ENCODE measurements around the gene ZNF385D. TPM values are rescaled to one million over a fixed set of nuclear protein-coding genes. Genes with fewer than 3 reads are reported as not detected.

Gene ZNF385D
- total RNA-seq, 1 donor from 2014 or later, result 0.43 TPM

DNA sequence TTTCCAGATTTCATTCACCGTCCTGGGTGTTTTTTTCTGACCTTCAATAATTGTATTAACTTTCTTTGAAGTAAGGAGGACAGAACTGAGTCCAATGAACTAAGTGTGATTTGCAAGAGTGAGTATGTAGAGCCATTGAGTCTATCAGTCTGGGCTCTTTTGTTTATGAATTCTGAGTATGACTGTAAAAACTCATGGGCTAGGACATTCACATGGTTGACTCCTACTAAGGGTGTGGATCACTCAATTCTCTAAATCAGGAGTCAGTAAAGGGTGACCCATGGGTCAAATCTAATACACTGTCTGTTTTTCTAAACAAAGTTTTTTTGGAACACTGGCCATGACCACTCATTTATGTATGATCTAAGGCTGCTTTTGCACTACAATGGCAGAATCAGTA, 269.0 kb downstream of the ZNF385D start:
- no peak for DNase-seq (ENCODE audit: extremely low spot score, unreplicated experiment)
- H3K27ac Mint-ChIP-seq (ENCODE audit: unreplicated experiment), result no peak overlapping the region
- H3K4me3 Mint-ChIP-seq (ENCODE audit: unreplicated experiment), result no peak overlapping the region
- no peaks in the 10 kb centered on the region for H3K9me3 Mint-ChIP-seq (ENCODE audit: unreplicated experiment)
- H3K4me1 Mint-ChIP-seq (ENCODE audit: unreplicated experiment), result peaks cover 7% of the 10 kb centered on the region
- H3K36me3 Mint-ChIP-seq (ENCODE audit: unreplicated experiment), result no peaks in the 10 kb centered on the region
- TF ChIP-seq, protein P1, sequence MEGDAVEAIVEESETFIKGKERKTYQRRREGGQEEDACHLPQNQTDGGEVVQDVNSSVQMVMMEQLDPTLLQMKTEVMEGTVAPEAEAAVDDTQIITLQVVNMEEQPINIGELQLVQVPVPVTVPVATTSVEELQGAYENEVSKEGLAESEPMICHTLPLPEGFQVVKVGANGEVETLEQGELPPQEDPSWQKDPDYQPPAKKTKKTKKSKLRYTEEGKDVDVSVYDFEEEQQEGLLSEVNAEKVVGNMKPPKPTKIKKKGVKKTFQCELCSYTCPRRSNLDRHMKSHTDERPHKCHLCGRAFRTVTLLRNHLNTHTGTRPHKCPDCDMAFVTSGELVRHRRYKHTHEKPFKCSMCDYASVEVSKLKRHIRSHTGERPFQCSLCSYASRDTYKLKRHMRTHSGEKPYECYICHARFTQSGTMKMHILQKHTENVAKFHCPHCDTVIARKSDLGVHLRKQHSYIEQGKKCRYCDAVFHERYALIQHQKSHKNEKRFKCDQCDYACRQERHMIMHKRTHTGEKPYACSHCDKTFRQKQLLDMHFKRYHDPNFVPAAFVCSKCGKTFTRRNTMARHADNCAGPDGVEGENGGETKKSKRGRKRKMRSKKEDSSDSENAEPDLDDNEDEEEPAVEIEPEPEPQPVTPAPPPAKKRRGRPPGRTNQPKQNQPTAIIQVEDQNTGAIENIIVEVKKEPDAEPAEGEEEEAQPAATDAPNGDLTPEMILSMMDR (IDR thresholded peaks at IDR 0.05), result no peak
- H3K27me3 Mint-ChIP-seq (ENCODE audit: unreplicated experiment), result peaks cover 3% of the 10 kb centered on the region

DNA sequence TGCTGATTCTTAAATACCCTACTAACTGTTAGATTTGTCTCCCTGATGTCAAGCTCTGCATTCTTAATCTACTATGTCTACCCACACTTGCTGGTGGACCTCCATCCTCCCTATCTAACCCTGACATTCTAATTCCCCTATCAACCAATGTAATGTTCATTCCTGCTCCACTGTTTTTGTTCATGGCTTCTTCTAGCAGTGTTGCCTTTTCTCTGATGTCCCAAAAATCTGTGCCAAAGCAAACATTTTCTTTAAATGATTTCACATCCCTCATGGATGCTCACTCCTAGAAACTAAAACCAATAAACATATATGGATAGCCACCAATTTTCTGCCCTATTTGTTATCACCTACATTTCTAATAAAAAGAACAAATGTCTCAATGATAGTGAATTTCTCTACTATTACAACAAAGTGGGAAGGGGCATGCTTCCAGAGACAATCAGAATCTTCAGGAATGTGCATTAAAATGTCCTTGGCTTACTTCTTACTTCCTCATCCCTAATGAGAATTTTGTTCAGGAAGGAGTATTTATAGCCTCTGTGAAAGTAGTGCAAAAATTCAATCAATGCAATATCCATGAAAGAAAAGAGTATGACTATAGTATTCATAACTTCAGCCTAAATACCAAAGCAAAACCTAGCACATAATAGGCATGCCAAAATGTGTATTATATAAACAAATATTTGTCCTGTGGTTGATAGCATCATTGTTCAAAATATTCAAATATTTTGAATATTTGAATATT, 273.3 kb downstream of the ZNF385D start:
- Mint-ChIP-seq H3K27me3 (ENCODE audit: unreplicated experiment) (no peaks in the 10 kb centered on the region), H3K27ac (ENCODE audit: unreplicated experiment) (no peak overlapping the region), H3K4me1 (ENCODE audit: unreplicated experiment) (peaks cover 7% of the 10 kb centered on the region), H3K4me3 (ENCODE audit: unreplicated experiment) (no peak overlapping the region), H3K36me3 (ENCODE audit: unreplicated experiment) (no peaks in the 10 kb centered on the region), H3K9me3 (ENCODE audit: unreplicated experiment) (no peaks in the 10 kb centered on the region)
- TF ChIP-seq, protein P1 (IDR thresholded peaks at IDR 0.05), result no peak
- no peak for DNase-seq (ENCODE audit: extremely low spot score, unreplicated experiment)

DNA sequence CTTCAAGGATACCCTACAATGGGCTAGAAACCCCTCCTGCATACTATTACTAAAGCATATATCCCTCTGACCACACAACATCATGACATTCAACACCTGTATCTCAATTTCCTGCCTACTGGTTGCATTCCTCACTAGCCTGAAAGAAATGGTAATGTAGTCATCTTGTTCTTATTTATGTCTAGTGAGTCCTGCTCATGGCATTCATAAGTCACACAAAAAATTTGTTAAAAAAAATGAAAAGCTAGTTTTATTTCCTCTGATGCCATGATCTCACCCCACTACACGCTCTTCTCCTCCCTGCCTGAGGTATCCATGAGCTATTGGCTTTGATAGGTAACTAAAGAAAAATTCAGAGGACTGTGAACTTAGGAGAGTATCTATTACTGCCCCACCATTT, 284.5 kb downstream of the ZNF385D start:
- no peak for DNase-seq (ENCODE audit: extremely low spot score, unreplicated experiment)
- no peak overlapping the region for H3K27ac Mint-ChIP-seq (ENCODE audit: unreplicated experiment)
- no peak overlapping the region for H3K4me3 Mint-ChIP-seq (ENCODE audit: unreplicated experiment)
- H3K36me3 Mint-ChIP-seq (ENCODE audit: unreplicated experiment), result no peaks in the 10 kb centered on the region
- H3K4me1 Mint-ChIP-seq (ENCODE audit: unreplicated experiment), result no peaks in the 10 kb centered on the region
- H3K27me3 Mint-ChIP-seq (ENCODE audit: unreplicated experiment), result no peaks in the 10 kb centered on the region
- H3K9me3 Mint-ChIP-seq (ENCODE audit: unreplicated experiment), result no peaks in the 10 kb centered on the region
- TF ChIP-seq, protein P1 (IDR thresholded peaks at IDR 0.05), result no peak

DNA sequence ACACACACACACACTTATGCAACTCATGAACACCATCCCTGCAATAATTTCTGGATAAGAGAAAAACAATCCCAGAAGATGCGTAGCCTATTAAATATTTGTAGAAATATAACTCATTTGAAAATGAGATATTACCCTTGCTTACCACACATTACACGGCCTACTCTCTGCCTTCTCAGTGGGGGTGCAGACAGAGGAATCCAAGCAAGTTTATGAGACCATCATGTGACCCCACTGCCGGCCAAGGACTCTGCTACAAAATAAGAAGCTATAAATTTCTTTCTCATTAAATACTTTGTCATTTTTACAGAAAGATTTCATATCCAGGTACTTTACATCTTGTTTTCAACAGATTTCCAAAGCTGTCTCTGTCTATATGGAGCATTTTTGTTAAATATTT, 286.3 kb downstream of the ZNF385D start:
- TF ChIP-seq, protein P1 (IDR thresholded peaks at IDR 0.05), result no peak
- no peak for DNase-seq (ENCODE audit: extremely low spot score, unreplicated experiment)
- Mint-ChIP-seq H3K27me3 (ENCODE audit: unreplicated experiment) (no peaks in the 10 kb centered on the region), H3K9me3 (ENCODE audit: unreplicated experiment) (no peaks in the 10 kb centered on the region), H3K4me3 (ENCODE audit: unreplicated experiment) (no peak overlapping the region), H3K36me3 (ENCODE audit: unreplicated experiment) (no peaks in the 10 kb centered on the region), H3K27ac (ENCODE audit: unreplicated experiment) (no peak overlapping the region), H3K4me1 (ENCODE audit: unreplicated experiment) (no peaks in the 10 kb centered on the region)

DNA sequence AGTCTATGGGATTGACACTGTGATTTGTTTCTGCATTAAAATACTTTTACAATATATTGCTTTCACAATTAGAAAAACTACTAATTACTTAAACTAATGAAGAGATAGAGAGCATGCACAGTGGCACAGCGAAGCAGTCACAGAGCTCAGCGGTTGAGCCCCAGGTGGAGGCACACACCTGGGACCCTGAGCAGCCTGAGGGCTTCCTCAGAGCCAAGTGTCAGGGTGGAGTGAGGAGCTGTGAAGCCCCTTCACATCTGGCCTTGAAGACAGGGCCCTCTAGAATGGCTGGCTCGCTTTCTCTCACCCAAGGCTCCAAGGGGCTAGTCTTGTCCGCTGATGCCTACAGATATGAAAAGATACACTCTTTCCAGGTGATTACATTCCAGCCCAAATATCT, 287.7 kb downstream of the ZNF385D start:
- DNase-seq (ENCODE audit: extremely low spot score, unreplicated experiment), result no peak
- no peak overlapping the region for H3K27ac Mint-ChIP-seq (ENCODE audit: unreplicated experiment)
- TF ChIP-seq, protein P1 (IDR thresholded peaks at IDR 0.05), result no peak
- H3K9me3 Mint-ChIP-seq (ENCODE audit: unreplicated experiment), result no peaks in the 10 kb centered on the region
- H3K4me3 Mint-ChIP-seq (ENCODE audit: unreplicated experiment), result no peak overlapping the region
- no peaks in the 10 kb centered on the region for H3K36me3 Mint-ChIP-seq (ENCODE audit: unreplicated experiment)
- no peaks in the 10 kb centered on the region for H3K27me3 Mint-ChIP-seq (ENCODE audit: unreplicated experiment)
- H3K4me1 Mint-ChIP-seq (ENCODE audit: unreplicated experiment), result no peaks in the 10 kb centered on the region

Measured in osteocyte (in vitro differentiated cells).